ENCODE data around the gene BANF2.

Gene BANF2

GRCh38 chr20:17667445-17667844 is 32.3 kb upstream of the BANF2 start:
- Histone ChIP-seq H3K27me3 (no peaks in the 10 kb centered on the region), H3K36me3 (no peaks in the 10 kb centered on the region), H3K4me1 (peaks cover 13% of the 10 kb centered on the region), H3K4me3 (ENCODE audit: low read depth, low read length) (no peak overlapping the region), H3K9me3 (no peaks in the 10 kb centered on the region; the same call in 1 of the 2 replicates)
- DNase-seq = no peak
- no peak for TF ChIP-seq CTCF (IDR thresholded peaks at IDR 0.05; ENCODE audit: low read depth, low read length)

- no peaks in the 10 kb centered on the region for H3K36me3 ChIP-seq
- no peak for DNase-seq
- TF ChIP-seq CTCF (IDR thresholded peaks at IDR 0.05; ENCODE audit: low read depth, low read length) = no peak
- no peak overlapping the region for H3K4me3 ChIP-seq (ENCODE audit: low read depth, low read length)
- no peaks in the 10 kb centered on the region for H3K27me3 ChIP-seq
- H3K9me3 ChIP-seq = no peaks in the 10 kb centered on the region; the same call in 1 of the 2 replicates
- H3K4me1 ChIP-seq = peaks cover 13% of the 10 kb centered on the region
These were observed 31.3 kb upstream of the BANF2 start for GRCh38 chr20:17668432-17668831.

- H3K27me3 ChIP-seq = no peaks in the 10 kb centered on the region
- H3K36me3 ChIP-seq = no peaks in the 10 kb centered on the region
- H3K4me3 ChIP-seq (ENCODE audit: low read depth, low read length) = no peak overlapping the region
- no peaks in the 10 kb centered on the region; the same call in 1 of the 2 replicates for H3K9me3 ChIP-seq
- no peak for TF ChIP-seq CTCF (IDR thresholded peaks at IDR 0.05; ENCODE audit: low read depth, low read length)
- H3K4me1 ChIP-seq = peaks cover 13% of the 10 kb centered on the region
- no peak for DNase-seq
These were observed 30.3 kb upstream of the BANF2 start for GRCh38 chr20:17669306-17669931.

GRCh38 chr20:17671011-17671410 is 28.8 kb upstream of the BANF2 start:
- no peaks in the 10 kb centered on the region for H3K27me3 ChIP-seq
- TF ChIP-seq CTCF (IDR thresholded peaks at IDR 0.05; ENCODE audit: low read depth, low read length) = no peak
- no peak overlapping the region for H3K4me3 ChIP-seq (ENCODE audit: low read depth, low read length)
- no peak for DNase-seq
- H3K4me1 ChIP-seq = peaks cover 13% of the 10 kb centered on the region
- H3K36me3 ChIP-seq = no peaks in the 10 kb centered on the region
- no peaks in the 10 kb centered on the region; the same call in 1 of the 2 replicates for H3K9me3 ChIP-seq

- H3K36me3 ChIP-seq = no peaks in the 10 kb centered on the region
These were observed 28.2 kb upstream of the BANF2 start for GRCh38 chr20:17671565-17671964.

More at GRCh38 chr20:17671565-17671964, 28.2 kb upstream of the BANF2 start:
- Histone ChIP-seq H3K27me3 (no peaks in the 10 kb centered on the region), H3K4me1 (peaks cover 13% of the 10 kb centered on the region), H3K4me3 (ENCODE audit: low read depth, low read length) (no peak overlapping the region), H3K9me3 (no peaks in the 10 kb centered on the region; the same call in 1 of the 2 replicates)
- DNase-seq = no peak
- no peak for TF ChIP-seq CTCF (IDR thresholded peaks at IDR 0.05; ENCODE audit: low read depth, low read length)

Data from BE2C (cell line).